ENCODE measurements around the gene NDRG3. TPM values are rescaled to one million over a fixed set of nuclear protein-coding genes. Genes with fewer than 3 reads are reported as not detected.
"Not testable (repeated sequence)": the region's sequence is repeated elsewhere in the genome, so short reads cannot be mapped to it uniquely, and the experiment has no call there.

NDRG3 gene
- total RNA-seq, 1 donor from 2014 or later: 11.3 TPM

DNA sequence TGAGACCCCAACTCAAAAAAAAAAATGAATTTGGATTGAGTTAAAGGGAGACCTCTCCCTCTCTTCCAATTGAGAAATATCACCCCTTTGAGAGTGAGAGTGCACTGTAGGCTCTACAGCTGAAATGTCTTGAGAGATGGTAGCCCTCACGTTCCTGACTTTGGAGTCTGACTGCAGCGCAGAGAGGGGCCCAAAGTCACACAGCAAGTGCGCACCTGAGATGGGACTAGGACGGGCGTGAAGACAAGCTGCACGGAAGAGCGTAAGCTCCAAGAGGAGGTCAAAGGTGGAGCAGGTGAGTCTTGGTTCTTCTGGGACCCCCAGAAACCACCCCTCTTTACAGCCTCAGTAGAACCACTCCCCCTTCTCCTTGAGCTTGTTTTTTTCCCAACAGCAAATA, 100.5 kb downstream of the NDRG3 start:
- no peak for DNase-seq (ENCODE audit: low read depth in 2 of 2)

DNA sequence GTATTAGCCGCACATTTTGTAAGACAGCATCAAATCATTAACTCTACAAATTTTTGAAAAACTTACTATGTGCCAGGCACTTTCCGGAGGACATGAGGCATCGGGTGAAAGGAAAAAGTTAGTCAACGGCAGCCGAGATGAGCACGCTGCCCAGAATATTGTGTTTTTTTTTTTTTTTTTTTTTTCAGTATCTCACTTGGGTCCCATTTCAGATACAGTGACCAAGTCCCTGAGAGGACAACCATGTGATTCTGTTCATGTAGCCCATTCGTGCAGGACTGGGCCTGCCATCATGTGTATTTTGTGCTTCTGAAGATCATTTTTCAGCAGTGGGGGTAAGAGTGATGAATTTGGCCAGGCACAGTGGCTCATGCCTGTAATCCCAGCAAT, 101.2 kb downstream of the NDRG3 start:
- DNase-seq (ENCODE audit: low read depth in 2 of 2): peak in 1 of 2 donors; percentile 60

DNA sequence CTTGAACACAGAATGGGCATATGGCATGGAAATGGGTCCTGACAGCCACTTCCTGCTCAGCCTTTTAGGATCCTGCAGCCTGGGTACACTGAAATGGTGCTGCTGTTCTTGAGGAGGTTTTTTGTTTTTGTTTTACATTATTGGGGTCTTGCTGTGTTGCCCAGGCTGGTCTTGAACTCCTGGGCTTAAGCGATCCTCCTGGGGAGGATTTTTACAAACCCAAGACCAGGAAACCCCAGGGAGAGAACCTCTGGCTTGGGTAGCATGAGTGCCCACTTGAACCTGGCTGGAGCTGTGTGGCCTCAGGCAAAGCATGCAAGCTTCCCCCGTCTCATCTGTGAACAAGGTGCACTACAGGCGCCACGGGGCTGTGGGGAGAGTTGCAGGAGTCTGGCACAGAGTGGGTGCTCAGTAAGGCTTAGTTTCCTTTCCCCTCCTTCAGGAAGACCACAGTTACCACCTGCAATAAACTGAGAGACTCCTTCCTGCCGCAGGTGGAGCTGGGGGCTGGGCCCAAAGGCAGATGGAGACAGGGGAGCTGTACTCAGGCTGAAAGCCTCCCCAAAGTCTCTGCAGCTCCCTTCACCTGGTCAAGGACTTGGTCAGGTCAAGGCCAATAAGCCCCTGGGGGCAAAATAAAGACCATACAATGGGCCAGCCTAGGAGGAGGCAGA, 101.7 kb downstream of the NDRG3 start:
- DNase-seq (ENCODE audit: low read depth in 2 of 2): no peak

DNA sequence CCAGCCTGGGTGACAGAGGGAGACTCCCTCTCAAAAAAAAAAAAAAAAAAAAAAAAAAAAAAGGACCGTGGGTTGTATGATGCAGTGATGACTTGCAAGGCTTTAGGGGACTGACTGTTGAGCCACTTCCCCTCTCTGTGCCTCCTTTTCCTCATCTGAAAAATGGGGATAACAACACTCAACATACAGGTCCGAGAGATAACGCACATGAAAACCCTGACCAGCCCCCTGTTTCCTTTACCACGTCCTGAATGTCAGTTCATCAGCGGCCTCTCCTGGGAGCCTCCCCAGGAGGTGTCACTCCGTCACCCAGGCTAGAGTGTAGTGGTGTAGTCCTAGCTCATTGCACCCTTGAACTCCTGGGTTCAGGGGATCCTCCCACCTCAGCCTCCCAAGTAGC, 103.8 kb downstream of the NDRG3 start:
- no peak for DNase-seq (ENCODE audit: low read depth in 2 of 2)

DNA sequence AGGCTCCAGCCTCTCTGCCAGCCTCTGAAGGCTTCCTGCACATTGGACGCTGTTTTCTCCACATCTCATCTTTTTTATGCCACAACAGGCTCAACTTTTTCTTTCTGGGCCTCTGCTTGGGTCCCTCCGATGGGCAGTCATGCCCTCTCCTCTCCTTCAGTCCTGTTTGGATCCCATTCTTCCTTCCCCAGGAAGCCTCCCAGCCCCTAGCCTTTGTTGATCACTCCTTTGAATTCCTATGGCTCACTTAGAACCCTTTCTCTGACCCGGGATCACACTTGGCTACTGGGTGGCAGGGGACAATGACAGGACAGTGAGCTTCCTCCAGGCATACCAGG, 104.4 kb downstream of the NDRG3 start:
- DNase-seq (ENCODE audit: low read depth in 2 of 2): no peak

DNA sequence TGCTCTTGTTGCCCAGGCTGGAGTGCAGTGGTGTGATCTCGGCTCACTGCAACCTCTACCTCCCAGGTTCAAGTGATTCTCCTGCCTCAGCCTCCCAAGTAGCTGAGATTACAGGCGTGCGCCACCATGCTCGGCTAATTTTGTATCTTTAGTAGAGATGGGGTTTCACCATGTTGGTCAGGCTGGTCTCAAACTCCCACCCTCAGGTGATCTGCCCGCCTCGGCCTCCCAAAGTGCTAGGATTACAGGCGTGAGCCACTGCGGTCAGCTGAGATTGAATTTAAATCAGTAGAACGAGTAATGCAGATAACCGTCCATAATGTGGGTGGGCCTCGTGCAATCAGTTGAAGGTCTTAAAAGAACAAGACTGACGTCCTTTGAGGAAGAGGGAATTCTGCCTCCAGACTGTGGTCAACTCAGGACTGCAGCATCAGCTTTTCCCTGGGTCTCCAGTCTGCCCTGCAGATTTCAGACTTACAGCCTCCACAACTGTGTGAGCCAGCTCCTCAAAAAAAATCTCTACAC, 107.0 kb downstream of the NDRG3 start:
- not testable (repeated sequence) for DNase-seq (ENCODE audit: low read depth in 2 of 2)

DNA sequence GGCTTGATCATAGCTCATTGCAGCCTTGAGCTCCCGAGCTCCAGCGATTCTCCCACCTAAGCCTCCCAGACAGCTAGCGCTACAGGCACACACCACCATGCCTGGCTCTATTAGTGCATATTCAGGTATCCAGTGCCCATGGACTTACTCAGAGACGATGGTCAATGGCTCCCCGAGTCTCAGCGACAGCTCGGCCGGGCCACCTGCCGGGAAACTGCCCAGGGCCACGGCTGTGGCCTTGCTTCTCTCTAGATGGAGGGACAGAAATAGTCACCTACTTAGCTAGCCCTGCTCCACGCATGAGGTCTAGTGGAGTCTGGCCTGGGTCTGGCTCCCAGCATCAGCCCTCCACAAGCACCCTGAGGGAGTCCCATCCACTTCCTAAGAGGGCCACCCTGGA, 111.5 kb downstream of the NDRG3 start:
- DNase-seq (ENCODE audit: low read depth in 2 of 2): no peak

DNA sequence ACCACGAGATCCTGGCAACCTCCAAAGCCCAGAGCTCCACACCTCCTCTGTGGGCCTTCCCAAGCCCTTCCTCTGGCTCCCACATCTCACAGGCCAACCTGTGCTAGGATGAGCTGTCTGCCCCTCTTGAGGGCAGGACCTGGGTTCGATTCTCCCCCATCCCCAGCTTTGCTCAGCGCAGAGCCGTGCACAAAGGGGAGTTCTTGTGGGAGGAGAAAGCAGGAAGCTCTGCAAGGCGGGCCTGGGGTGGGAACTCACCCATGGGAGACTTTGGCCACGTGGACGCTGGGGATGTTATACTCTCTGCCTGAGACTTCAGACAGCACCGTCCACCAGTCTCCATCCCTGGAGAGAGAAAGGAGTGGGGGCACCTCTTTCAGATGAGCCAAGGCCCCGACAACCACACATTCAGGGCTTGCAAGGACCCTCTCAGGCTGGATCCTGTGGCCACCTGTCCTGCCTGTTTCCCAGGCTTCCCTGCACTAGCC, 112.6 kb downstream of the NDRG3 start:
- DNase-seq (ENCODE audit: low read depth in 2 of 2): no peak

DNA sequence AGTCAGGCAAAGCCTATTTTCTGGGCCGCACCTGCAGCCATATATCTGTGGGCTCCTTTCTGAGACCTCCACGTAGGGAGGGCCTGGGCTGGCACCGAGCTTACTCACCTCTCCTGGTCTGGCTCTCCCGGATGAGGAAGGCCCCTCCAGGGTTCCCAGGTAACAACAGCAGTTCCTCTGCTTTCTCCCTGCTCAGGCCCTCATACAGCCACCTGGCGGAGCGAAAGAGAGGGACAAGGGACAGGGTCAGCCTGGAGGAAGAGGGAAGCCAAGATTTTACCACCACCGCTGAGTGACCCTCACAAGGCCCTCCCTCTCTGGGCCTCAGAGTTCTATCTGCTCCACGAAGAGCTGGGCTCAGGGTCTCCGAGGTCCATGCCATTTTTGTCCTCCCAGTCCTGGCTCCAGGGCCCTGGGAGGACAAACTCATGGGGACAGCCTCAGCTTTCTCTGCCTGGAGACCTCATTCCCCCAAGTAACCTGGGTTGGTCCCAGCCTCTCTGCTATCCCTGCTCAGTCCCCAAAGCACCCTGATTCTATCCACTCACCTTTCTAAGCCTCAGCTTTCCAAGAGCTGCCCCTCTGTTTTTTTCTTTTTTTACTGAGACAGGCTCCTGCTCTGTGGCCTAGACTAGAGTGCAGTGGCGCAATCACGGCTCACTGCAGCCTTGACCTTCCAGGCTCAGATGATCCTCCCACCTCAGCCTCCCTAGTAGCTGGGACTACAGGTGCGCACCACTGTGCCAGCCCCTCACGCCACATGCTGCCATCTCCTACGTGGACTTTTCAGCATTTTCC, 113.2 kb downstream of the NDRG3 start:
- no peak for DNase-seq (ENCODE audit: low read depth in 2 of 2)

DNA sequence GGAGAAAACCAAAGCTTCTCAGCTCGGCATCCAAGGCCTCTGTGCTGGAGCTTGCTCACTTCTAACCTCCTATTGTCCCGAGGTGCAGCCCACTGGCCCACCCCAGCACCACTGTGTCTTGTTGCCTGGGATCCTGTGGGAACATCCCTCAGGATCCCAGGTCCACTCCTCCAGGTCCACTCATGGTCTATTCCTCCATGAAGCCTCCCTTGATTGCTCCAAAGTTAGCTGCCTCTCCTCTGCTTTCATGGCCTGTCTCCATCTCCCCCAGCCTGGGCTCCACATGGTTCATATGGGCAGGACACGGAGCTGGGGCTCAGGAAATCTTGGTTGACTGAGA, 113.8 kb downstream of the NDRG3 start:
- DNase-seq (ENCODE audit: low read depth in 2 of 2): no peak

DNA sequence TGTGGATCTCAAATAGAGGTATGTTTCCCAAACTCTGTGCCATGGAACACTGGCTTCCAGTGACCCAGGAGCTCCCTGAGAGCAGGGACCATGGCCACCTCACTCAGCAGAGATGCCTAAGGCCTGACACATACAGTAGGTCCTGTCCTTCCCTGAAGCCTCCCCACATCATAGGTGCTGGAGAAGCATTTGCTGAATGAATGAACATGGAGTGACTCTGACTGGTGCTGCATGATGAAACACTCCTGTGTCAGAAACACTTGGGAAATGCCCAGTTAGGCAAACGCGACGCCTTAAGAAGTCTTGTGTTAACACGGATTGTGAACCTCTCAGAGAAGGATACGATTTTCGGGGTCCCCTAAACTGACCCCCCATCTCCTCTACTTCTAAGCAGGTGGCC, 114.2 kb downstream of the NDRG3 start:
- no peak for DNase-seq (ENCODE audit: low read depth in 2 of 2)

DNA sequence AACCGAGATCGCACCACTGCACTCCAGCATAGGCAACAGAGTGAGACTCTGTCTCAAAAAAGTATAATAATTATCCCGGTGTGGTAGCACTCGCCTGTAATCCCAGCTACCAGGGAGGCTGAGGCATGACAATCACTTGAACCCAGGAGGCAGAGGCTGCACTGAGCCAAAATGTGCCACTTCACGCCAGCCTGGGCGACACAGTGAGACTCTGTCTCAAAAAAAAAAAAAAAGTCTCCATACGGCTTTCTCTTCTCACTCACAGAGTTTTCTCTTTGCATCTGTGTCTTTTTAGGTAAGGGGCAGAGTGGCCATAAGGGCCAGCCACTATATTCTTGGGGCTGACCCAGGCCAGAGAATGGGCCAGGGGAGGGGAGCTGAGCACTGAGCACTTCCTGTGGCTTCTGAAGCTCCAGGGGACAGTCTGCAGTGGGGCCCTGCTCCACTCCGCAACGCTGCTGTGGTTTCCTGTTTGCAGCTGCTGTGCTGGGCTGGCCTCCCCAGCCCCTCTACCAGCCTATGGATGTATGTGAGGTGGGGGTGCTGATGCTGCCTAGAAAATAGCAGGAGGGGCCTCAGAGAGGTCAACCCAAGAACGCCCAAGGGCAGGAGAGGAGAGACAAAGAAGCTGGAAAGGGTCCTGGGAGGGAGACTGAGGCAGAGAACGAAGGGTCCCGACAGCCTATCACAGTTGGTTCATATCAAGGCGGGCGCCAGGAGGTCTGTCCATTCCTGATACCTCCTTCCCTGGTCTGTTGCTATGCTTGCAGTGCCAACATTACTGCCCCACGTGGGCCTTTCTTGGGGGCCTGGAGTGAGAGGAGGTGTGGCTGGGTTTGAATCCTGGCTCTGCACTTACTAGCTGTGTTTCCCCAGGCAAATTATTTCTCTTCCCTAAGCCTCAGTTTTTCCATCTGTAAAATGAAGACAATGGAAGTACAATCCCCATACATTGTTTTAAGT, 115.9 kb downstream of the NDRG3 start:
- no peak for DNase-seq (ENCODE audit: low read depth in 2 of 2)

DNA sequence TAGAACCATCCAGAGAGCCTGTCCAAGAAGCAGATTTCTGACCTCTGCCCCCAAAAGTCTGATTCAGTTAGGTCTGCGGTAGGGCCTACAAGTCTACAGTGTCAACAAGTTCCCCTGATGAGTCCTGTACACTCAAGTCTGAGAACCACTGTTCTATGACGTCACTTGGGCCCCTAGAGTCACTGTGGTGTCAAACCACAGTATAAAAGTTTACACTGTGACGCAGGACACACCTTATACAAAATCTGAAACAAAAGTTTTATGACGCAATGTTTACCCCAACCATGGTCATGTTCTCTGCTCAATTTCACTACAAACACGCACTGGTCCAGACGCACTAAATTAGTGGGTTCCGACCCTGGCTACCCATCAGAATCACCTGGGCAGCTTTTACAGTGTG, 117.8 kb downstream of the NDRG3 start:
- no peak for DNase-seq (ENCODE audit: low read depth in 2 of 2)

DNA sequence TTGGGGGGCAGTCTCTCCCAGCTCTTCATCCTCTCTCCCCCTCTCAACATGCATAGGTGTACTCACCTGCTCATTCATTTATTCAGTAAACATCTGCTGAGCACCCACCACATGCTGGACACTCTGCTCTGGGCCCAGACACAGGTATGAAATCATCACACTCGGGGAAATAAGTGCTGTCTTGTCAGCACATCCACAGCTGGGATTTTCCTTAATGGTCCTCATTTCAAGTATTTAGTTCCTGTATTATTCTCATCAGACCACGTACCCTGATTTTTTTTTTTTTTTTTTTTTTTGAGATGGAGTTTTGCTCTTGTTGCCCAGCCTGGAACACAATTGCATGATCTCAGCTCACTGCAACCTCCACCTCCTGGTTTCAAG, 121.0 kb downstream of the NDRG3 start:
- DNase-seq (ENCODE audit: low read depth in 2 of 2): no peak

DNA sequence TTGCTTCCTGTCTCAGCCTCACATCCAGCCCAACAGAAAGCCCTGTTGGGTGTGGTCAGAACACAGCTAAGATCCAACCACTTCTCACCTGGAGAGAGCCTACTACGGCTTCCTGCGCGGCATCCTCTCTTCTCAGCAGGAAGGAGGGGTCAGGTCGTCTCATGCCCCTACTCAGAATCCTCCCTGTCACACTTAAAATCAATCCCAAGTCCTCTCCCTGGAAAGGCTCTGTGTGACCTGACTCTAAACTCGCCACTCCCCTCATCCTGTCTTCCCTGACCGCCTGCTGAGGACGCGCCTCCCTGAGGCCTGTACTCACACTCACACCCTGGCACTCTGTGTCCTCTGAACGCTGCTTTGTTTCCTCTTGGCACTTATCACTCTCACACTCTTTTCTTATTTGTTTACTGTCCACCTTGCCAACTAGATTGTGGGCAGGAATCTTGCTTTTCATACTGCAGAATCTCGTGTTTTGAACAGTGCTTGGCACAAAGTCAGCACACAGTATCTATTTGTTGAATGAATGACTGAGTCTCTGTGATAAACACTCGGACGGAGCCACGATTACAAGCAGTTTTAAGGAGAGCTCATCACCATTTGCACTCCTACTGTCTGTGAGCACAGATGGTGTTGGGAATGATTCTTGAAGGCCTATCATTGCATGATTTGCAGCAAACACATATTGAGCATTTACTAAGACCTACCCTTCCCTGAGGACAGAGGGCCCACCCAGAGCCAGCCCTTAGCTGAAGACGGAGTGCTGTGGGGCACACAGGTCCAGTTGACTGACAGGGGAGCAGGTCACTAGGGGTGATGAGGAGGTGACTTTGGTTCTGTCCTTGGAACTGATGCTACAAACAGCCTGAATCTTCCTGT, 121.6 kb downstream of the NDRG3 start:
- no peak for DNase-seq (ENCODE audit: low read depth in 2 of 2)

DNA sequence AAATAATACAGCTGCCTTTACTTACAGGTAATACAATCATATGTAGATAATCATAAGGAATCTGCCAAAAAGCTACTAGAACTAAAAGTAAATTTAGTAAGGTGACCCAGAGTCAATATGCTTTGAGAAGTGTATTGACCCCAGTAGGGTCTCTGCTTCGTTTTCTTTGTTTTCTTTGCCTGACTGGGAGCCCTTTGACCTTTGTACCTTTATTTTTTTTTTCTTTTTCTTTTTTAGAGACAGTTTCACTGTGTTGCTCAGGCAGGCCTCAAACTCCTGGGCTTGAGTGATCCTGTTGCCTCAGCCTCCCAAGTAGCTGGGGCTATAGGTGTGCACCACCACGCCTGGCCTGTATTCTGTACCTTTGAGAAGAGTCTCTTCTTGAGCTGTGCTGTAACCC, 122.4 kb downstream of the NDRG3 start:
- no peak for DNase-seq (ENCODE audit: low read depth in 2 of 2)

DNA sequence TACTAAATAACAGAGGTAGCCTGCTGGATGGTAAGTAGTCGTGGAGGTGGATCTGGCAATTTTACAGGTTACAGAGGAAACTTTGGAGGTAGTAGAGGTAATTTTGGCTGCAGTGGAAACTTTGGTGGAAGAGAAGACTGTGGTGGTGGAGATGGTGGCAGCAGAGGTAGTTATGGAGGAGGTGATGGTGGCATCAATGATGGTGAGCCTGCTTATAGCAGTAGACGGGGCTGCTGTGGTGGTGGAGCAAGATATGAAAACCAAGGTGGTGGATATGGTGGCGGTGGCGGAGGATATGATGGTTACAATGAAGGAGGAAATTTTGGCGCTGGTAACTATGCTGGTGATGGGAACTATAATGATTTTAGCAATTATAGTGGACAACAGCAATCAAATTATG, 125.0 kb downstream of the NDRG3 start:
- no peak for DNase-seq (ENCODE audit: low read depth in 2 of 2)

DNA sequence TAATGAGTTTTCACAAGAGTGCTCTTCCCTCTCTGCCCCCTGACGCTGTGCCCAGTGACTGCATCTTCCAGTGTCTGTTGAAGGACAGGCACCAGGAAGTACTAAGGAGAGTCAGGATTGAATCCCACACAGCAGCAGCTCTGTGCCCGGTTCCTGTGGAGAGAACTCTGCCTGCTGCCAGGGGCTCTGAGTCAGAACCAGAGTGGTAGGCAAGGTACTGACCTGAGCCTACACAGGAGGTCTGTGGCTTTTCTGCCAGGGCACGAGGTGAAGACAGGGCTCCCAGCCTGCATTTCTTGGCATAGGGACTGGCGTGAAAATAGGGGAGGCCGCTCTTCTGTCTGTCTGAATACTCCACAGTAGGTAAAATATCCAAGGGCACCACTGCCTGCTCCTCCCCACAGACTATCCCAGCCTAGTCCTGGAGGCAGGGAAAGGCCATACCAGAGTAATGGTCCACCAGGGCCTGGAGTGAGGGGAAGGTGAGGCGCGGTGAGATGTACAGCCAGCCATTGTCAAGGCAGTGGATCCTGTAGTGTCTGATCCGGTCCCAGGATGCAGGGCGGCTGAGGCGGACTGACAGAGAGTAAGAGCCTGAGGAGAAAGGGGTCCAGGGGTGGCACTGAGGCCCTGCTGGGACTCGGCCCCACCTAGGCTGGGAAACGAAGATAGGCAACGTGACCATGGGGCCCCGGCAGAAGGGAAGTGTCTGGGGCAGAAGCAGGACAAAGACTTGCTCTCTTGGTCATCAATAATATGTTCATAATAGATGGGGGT, 130.9 kb downstream of the NDRG3 start:
- DNase-seq (ENCODE audit: low read depth in 2 of 2): no peak

DNA sequence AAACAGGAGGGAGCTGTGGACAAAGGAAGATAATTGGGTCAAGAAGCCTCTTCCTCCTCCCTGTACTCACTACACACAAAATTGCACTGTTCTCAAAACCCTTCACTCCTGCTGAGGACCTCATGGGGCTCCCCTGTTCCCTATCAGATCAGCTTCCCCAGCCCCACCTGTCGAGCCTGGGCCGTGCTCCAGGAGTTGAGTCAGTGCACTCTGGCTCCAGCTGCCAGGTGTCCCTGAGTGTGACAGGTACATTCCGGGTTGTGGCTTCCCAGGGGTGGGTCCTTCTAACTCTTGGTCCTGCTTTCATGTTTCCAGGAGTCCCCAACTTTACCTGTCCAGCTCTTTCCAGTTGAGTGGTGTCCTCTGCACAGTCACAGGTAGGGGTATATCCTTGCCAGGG, 131.9 kb downstream of the NDRG3 start:
- DNase-seq (ENCODE audit: low read depth in 2 of 2): no peak

DNA sequence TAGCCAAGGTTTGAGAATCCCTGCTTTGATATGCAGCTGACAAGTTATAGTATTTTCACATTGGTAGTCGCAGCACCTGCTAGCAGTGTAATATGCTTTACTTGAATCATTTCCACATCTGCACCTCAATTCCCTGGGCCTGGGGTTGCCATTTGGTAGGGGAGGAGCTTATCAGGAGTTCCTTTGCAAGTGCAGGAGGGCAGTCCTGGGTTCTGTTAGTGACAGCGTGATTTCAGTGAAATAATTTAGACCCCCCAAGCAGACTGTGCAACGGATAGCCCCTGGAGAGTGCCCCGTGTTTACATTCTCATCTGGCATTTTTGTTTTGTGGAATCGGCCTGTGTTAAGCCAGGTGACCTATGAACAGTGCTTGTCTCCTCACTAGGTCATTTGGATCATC, 134.3 kb downstream of the NDRG3 start:
- no peak for DNase-seq (ENCODE audit: low read depth in 2 of 2)
